Sciatic nerve (tissue), 2 donors: ENCODE data around the gene BPIFB1. TPM values are rescaled to one million over a fixed set of nuclear protein-coding genes. Genes with fewer than 3 reads are reported as not detected.

Experiments used
- ATAC-seq: fragments of 200-7000 bp; cut with Tn5 transposase; one replicate; pipeline ENCODE4 v1.9.1; 2020; ENCODE audit warnings: mild to moderate bottlenecking, moderate library complexity
- DNase-seq: peaks from one replicate; pipeline ENCODE4 v3.0.0-alpha.2; 2020; ENCODE audit warnings: low spot score
- intact Hi-C: fragments of 100-400 bp; cut with DNase I; formaldehyde crosslinking; loops from one replicate; pipeline ENCODE4 v1.14.2; 2022
- total RNA-seq: library from RNA; stranded (reverse); fragmentation: NEBNext Ultra II Directional; extraction: Animal tissue kit (Norgen Biotek cat#: 25700); gene quantifications from one replicate; pipeline ENCODE4 v1.2.1, GENCODE V29; 2021
- donor health status: DM: no; HTN: no; CAD: no.
- donor health status: DM: no; HTN: no; CAD: no.

BPIFB1 gene
- total RNA-seq, 1 donor from 2014 or later, result 2.1 TPM

- intact Hi-C loops, result loop anchor here (10.0 kb wide), 1 partner anchor 501 kb away; no protein-coding TSS in a partner anchor
- ATAC-seq (no peak), DNase-seq (no peak)
Observed at GRCh38 chr20:33285861-33286495, 3.0 kb downstream of the BPIFB1 start.

DNA sequence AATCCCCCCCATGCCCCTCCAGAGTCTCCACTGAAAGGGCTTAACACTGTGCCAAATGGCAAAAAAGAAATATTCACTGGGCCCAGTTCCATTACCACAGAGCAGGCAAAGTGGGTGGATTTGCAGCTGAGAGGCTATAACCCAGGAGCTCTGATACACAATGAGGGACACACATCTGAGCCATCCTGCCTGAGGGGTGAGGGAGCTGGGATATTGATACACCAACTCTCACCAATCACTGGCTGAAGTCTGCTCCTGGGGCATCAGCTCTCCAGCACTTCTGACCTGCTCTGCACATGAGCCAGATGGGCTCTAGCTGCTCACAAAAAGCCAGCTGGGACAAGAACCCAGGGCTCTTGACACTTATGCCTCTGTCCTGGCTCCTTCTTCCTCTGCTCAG is 4.9 kb downstream of the BPIFB1 start:
- no peak for DNase-seq
- ATAC-seq, result no peak
- intact Hi-C loops, result loop anchor here (10.0 kb wide), 1 partner anchor 503 kb away; no protein-coding TSS in a partner anchor

- DNase-seq, result no peak
- intact Hi-C loops, result no loop called here
- ATAC-seq, result no peak
Observed at GRCh38 chr20:33290852-33291251, 7.8 kb downstream of the BPIFB1 start.

DNA sequence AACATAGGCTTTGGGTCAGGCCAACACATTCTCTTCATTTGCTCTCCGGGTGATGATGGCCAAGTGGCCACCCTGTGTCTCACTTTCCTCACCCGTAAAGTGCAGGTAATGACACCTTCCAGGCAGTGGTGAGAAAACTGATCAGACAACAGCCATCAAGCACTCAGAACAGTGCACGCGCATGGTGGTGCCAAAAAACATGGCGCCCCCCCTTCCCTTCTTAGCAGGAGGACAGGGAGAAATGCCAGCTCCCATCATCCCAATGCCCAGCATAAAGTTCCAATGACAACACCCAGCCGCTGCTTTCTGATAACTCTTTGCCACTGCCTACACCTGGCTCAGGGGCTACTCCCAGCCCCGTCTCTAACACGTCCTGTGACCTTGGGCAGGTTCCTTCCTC is 8.4 kb downstream of the BPIFB1 start:
- intact Hi-C loops, result no loop called here

DNA sequence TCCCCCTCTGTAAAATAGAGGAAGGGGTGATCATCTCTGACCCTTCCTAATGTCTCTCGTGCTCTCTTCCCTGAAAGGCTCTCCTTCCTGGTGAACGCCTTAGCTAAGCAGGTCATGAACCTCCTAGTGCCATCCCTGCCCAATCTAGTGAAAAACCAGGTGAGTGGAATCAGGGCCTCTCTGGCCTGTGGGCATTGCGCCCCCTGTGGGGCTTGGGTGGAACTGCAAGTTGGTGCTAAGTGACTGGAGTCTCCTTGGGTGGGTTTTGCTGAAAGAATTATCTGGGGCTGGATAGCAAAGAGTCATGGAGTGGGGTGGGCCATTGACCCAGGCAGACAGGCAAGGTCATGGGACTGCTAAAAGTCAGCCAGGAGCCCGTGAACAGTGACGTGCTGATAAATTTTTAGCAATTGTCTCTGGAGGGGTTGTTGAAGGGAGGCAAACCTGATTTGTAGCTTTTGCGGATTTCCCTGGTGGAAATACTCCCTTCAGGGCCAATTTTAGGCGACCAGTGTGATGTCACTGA is 8.9 kb downstream of the BPIFB1 start:
- intact Hi-C loops, result no loop called here
- DNase-seq (peak; percentile 66), ATAC-seq (no peak)

More for the DNA sequence above, 8.4 kb downstream of the BPIFB1 start:
- no peak for ATAC-seq
- DNase-seq, result no peak

DNA sequence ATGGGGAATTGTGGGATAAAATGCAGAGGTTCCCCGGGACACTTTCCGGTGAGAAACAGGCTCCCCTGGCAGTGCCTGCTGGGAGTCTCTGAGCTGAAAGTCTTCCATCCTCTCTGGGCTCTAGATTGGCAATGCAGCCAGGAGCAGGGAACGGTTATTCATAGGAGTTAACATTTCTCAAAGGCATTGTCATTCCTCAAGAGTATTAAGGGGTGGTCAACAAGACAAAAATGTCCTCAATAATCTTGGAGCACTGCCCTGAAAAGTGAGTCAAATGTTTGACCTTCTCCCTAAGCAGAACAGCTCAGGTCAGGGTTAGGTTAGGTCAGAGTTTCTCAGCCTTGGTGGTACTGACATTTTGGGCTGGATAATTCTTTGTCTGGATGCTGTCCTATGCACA is 13.2 kb downstream of the BPIFB1 start:
- ATAC-seq, result no peak
- DNase-seq, result no peak
- intact Hi-C loops, result loop anchor here (5.0 kb wide), 1 partner anchor 199 kb away; no protein-coding TSS in a partner anchor

GRCh38 chr20:33298391-33298790 is 15.4 kb downstream of the BPIFB1 start:
- intact Hi-C loops, result loop anchor here (5.0 kb wide), 1 partner anchor 201 kb away; no protein-coding TSS in a partner anchor
- ATAC-seq, result no peak
- no peak for DNase-seq

DNA sequence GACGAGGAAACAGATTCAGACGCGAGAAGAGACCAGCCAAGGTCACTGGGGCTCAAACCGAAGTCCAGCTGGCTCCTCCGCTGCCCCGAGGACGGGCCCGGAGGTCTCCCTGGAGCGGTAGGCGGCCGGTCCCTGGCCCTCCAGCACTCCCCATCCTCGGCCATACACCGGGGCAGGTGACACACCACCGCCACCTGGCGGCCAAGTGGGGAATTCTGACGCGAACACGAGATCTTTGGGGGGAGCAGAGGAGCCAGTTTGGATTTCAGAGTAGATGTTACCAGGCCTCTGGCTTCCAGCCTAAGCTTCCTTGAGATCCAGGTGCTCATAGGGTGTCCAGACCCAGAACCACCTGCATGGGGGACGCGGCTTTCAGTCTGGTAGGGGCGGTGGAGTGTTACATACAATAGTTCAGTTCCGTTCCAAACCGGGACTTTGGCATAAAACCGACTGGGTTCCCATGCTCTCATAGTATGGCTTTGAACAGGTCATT is 16.1 kb downstream of the BPIFB1 start:
- intact Hi-C loops, result loop anchor here (5.0 kb wide), 1 partner anchor 202 kb away; no protein-coding TSS in a partner anchor
- peak; percentile 78 for DNase-seq
- peak; percentile 80 for ATAC-seq

GRCh38 chr20:33301192-33301930 is 18.3 kb downstream of the BPIFB1 start:
- intact Hi-C loops, result loop anchor here (10.0 kb wide), 1 partner anchor 397 kb away; no protein-coding TSS in a partner anchor
- ATAC-seq (no peak), DNase-seq (no peak)

GRCh38 chr20:33303595-33303994 is 20.6 kb downstream of the BPIFB1 start:
- intact Hi-C loops, result loop anchor here (10.0 kb wide), 1 partner anchor 399 kb away; no protein-coding TSS in a partner anchor
- ATAC-seq (no peak), DNase-seq (no peak)

DNA sequence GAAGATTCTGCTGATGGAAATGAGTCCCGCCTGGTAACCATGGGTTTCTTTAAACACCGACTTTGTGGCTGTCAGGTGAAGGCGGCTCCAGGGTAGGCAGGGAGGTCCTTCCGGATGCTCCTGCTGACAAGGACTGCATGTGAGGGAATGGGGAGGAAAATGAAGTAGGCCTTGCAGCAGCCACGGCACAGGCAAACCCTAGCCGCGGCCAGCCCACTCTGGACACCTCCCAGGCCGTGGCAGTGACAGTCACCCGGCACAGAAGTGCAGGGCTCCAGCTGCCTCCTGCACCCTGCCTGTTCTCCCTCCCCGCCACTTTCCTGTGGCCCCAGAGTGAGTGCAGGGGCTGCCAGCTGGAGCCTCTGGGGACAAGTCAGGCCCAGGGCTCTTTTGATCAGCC is 21.0 kb downstream of the BPIFB1 start:
- no peak for DNase-seq
- intact Hi-C loops, result loop anchor here (10.0 kb wide), 1 partner anchor 399 kb away; no protein-coding TSS in a partner anchor
- ATAC-seq, result no peak

DNA sequence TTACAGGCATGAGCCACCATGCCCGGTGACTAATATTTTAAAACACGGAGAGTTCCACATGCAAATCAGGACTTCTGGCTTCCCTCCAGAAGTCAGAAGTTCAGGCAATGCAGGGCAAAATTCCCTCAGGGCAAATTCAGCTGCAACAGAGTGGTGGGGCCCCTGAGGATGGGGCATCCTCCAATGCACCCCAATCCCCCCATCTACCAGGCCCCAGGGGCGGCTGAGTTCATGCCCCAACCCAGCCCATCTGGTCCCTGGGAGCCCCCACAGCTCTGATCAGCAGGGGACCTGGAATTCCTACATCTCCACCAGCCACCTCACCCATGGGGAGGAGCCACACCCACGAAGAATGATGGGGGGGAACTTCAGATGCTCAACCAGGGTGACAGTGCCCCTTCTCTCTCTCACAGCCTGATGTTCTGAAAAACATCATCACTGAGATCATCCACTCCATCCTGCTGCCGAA is 22.6 kb downstream of the BPIFB1 start:
- DNase-seq (no peak), ATAC-seq (no peak)
- intact Hi-C loops, result loop anchor here (10.0 kb wide), 1 partner anchor 401 kb away; no protein-coding TSS in a partner anchor

GRCh38 chr20:33306228-33306627 is 23.2 kb downstream of the BPIFB1 start:
- DNase-seq, result no peak
- ATAC-seq, result no peak
- intact Hi-C loops, result loop anchor here (10.0 kb wide), 1 partner anchor 401 kb away; no protein-coding TSS in a partner anchor

DNA sequence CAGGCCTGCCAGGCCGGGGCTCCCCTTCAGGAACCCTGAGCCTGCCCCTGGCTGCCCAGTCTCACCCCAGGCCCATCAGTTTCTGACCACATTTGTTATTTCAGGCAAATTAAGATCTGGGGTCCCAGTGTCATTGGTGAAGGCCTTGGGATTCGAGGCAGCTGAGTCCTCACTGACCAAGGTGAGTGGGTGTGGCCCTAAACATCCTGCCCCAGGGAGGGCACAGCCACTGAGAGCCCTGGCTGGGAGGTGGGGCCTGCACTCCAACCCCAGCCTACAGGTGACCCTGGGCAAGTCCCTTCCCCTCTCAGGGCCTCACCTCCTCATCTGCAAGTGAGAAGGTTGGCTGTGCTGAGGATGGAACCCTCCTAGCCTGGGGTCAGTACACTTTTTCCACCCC is 23.8 kb downstream of the BPIFB1 start:
- intact Hi-C loops, result loop anchor here (10.0 kb wide), 1 partner anchor 402 kb away; no protein-coding TSS in a partner anchor
- ATAC-seq, result no peak

GRCh38 chr20:33308668-33309067 is 25.7 kb downstream of the BPIFB1 start:
- intact Hi-C loops, result loop anchor here (10.0 kb wide), 1 partner anchor 404 kb away; no protein-coding TSS in a partner anchor
- DNase-seq (no peak), ATAC-seq (no peak)

More for the DNA sequence above, 23.8 kb downstream of the BPIFB1 start:
- DNase-seq, result no peak

DNA sequence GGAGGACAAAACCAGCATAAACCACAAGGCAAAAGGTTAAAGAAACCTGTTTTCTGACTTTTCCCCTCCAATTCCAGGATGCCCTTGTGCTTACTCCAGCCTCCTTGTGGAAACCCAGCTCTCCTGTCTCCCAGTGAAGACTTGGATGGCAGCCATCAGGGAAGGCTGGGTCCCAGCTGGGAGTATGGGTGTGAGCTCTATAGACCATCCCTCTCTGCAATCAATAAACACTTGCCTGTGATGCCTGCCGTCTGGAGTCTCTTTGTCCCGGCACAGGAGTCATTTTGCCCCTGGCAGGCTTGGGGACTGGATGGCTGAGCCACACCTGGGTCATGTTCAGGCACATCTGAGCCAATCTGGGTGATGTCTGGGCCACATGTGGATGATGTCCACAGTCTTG is 26.6 kb downstream of the BPIFB1 start:
- ATAC-seq, result no peak
- intact Hi-C loops, result loop anchor here (10.0 kb wide), 1 partner anchor 405 kb away; no protein-coding TSS in a partner anchor
- no peak for DNase-seq

DNA sequence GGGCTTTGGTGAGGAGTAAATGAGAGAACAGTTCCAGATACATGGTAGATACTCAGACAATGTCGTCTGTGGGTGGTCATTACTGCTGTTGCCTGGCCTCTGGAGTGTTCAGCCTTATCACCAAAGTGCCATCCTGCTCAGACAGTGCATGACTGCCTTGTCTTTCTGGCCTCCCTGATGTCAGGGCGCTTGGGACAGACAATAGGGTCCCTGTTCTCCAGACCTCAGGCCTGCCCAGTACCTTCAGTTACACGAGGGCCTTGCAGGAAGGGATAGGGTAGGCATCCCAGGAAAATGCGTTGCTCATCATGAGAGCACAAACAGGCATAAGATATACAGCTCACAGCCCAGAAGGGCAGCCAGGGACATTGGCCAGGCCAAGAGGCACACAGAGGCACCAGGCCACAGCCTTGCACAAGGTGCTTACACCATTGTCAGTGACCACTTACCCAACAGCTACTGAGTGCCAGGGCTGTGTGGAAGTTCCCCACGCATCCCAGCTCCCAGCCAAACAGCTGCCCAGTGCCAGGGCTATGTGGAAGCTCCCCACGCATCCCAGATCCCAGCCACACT is 27.4 kb downstream of the BPIFB1 start:
- DNase-seq (no peak), ATAC-seq (no peak)
- intact Hi-C loops, result no loop called here

- ATAC-seq, result no peak
Observed at GRCh38 chr20:33311011-33311410, 28.0 kb downstream of the BPIFB1 start.

GRCh38 chr20:33311996-33312395 is 29.0 kb downstream of the BPIFB1 start:
- intact Hi-C loops, result no loop called here
- ATAC-seq (no peak), DNase-seq (no peak)

More at GRCh38 chr20:33311011-33311410, 28.0 kb downstream of the BPIFB1 start:
- intact Hi-C loops, result no loop called here
- no peak for DNase-seq
